IMR-90 (cell line): ENCODE data around the gene FXR2. TPM values are rescaled to one million over a fixed set of nuclear protein-coding genes. Genes with fewer than 3 reads are reported as not detected.

Experiments
- ATAC-seq: fragments of 200-7000 bp; cut with Tn5 transposase; 2 replicates; pipeline ENCODE4 v1.9.1; 2020; ENCODE audit warnings: low read depth, mild to moderate bottlenecking, moderate library complexity
- BruUV-seq: library from RNA; stranded (reverse); fragments of 400-500 nt; replicated peaks from 2 replicates; lab custom pipeline; 2021; lab: Mats Ljungman, UMichigan
- CTCF ChIA-PET: fragments of 300-600 bp; formaldehyde crosslinking; extraction: SDS; loops from one replicate; lab custom pipeline; 2021; ENCODE audit warnings: antibody characterized with exemption; lab: Yijun Ruan, JAX
- POLR2A ChIA-PET: fragments of 300-600 bp; sonication (Branson Sonifier 250); formaldehyde crosslinking; loops from one replicate; lab custom pipeline; 2022; ENCODE audit warnings: antibody characterized with exemption; ENCODE audit not compliant: unreplicated experiment; lab: Charles Lee
- DNase-seq: peaks from one replicate; pipeline ENCODE4 v3.0.0; 2013
- H2AFZ ChIP-seq: replicated peaks from 2 replicates; pipeline ENCODE3; 2013; ENCODE audit warnings: low read length, mild to moderate bottlenecking; ENCODE audit not compliant: poor library complexity
- H2AK5ac ChIP-seq: 2 replicates; pipeline ENCODE4 v1.6.1; 2013; ENCODE audit warnings: low read depth, low read length, inconsistent platforms
- H2AK9ac ChIP-seq: replicated peaks from 2 replicates; pipeline ENCODE3; 2013; ENCODE audit warnings: mild to moderate bottlenecking, low read depth, low read length, moderate library complexity; ENCODE audit not compliant: poor library complexity
- H2BK120ac ChIP-seq: 2 replicates; pipeline ENCODE4 v1.6.1; 2013; ENCODE audit warnings: low read depth, low read length, inconsistent platforms
- H2BK15ac ChIP-seq: 3 replicates; pipeline ENCODE4 v1.6.1; 2013; ENCODE audit warnings: low read depth, low read length, inconsistent platforms
- H2BK20ac ChIP-seq: 2 replicates; pipeline ENCODE4 v1.6.1; 2013; ENCODE audit warnings: low read depth, mild to moderate bottlenecking, inconsistent platforms, low read length, moderate library complexity
- H2BK5ac ChIP-seq: 2 replicates; pipeline ENCODE4 v1.6.1; 2013; ENCODE audit warnings: mild to moderate bottlenecking, low read depth, low read length, inconsistent platforms; ENCODE audit not compliant: poor library complexity, severe bottlenecking
- H3K14ac ChIP-seq: replicated peaks from 2 replicates; pipeline ENCODE4 v1.6.1; 2013; ENCODE audit warnings: low read depth, low read length, inconsistent platforms
- H3K18ac ChIP-seq: 2 replicates; pipeline ENCODE4 v1.6.1; 2013; ENCODE audit warnings: low read depth, low read length, control low read depth
- H3K23ac ChIP-seq: 2 replicates; pipeline ENCODE4 v1.6.1; 2013; ENCODE audit warnings: low read depth, low read length, inconsistent platforms
- H3K27ac ChIP-seq: 2 replicates; pipeline ENCODE4 v1.5.1; 2013; ENCODE audit warnings: mild to moderate bottlenecking, control low read depth, low read length; ENCODE audit not compliant: insufficient read depth
- H3K27me3 ChIP-seq: 2 replicates; pipeline ENCODE4 v1.6.1; 2013; ENCODE audit warnings: low read length; ENCODE audit not compliant: control insufficient read depth, insufficient read depth
- H3K36me3 ChIP-seq: 2 replicates; pipeline ENCODE4 v1.6.1; 2013; ENCODE audit warnings: low read length, mixed read lengths; ENCODE audit not compliant: control insufficient read depth, insufficient read depth
- H3K4ac ChIP-seq: 2 replicates; pipeline ENCODE4 v1.6.1; 2013; ENCODE audit warnings: low read depth, low read length, inconsistent platforms
- H3K4me1 ChIP-seq: 2 replicates; pipeline ENCODE4 v1.6.1; 2013; ENCODE audit warnings: low read length, mixed read lengths; ENCODE audit not compliant: control insufficient read depth, insufficient read depth
- H3K4me2 ChIP-seq: 2 replicates; pipeline ENCODE4 v1.6.1; 2013; ENCODE audit warnings: low read depth, mild to moderate bottlenecking, control low read depth, low read length, moderate library complexity
- H3K4me3 ChIP-seq: 2 replicates; pipeline ENCODE4 v1.5.1; 2013; ENCODE audit warnings: low read depth, mild to moderate bottlenecking, control low read depth, low read length, moderate library complexity; ENCODE audit not compliant: insufficient read depth
- H3K56ac ChIP-seq: 2 replicates; pipeline ENCODE4 v1.6.1; 2013; ENCODE audit warnings: low read length, inconsistent platforms; ENCODE audit not compliant: insufficient read depth; ENCODE audit errors: extremely low read depth
- H3K79me1 ChIP-seq, 2 experiments: 2 replicates each; pipeline ENCODE4 v1.6.1; 2013; ENCODE audit warnings: low read length in 2 of 2, inconsistent platforms in 1 of 2, low read depth in 1 of 2
- H3K9ac ChIP-seq: 2 replicates; pipeline ENCODE4 v1.6.1; 2013; ENCODE audit warnings: low read depth, low read length, control low read depth
- H3K9me1 ChIP-seq: 2 replicates; pipeline ENCODE4 v1.6.1; 2013; ENCODE audit warnings: low read length, inconsistent platforms; ENCODE audit not compliant: insufficient read depth
- H3K9me3 ChIP-seq: 2 replicates; pipeline ENCODE4 v1.6.1; 2013; ENCODE audit warnings: low read length; ENCODE audit not compliant: control insufficient read depth, insufficient read depth
- H4K20me1 ChIP-seq: 2 replicates; pipeline ENCODE4 v1.6.1; 2013; ENCODE audit warnings: low read length, inconsistent platforms; ENCODE audit not compliant: insufficient read depth
- H4K5ac ChIP-seq: 2 replicates; pipeline ENCODE4 v1.6.1; 2013; ENCODE audit warnings: mild to moderate bottlenecking, low read depth, low read length, control low read depth
- H4K8ac ChIP-seq, 2 experiments: 2 replicates each; pipeline ENCODE4 v1.6.1; 2013; ENCODE audit warnings: low read depth in 2 of 2, low read length in 2 of 2, control low read depth in 1 of 2, inconsistent platforms in 1 of 2
- H4K91ac ChIP-seq: 2 replicates; pipeline ENCODE4 v1.6.1; 2013; ENCODE audit warnings: low read depth, low read length, inconsistent platforms; ENCODE audit not compliant: insufficient read depth
- CEBPB ChIP-seq: IDR thresholded peaks from 2 replicates; pipeline ENCODE4 v1.6.1; 2012; ENCODE audit warnings: low read depth, low read length, improper control_type of control experiment
- CHD1 ChIP-seq: IDR thresholded peaks from 2 replicates; pipeline ENCODE4 v1.6.1; 2012; ENCODE audit warnings: low read depth, low read length, improper control_type of control experiment
- CTCF ChIP-seq: conservative IDR thresholded peaks from 2 replicates; pipeline ENCODE4 v1.5.1; 2012; ENCODE audit warnings: mild to moderate bottlenecking, low read depth, low read length, improper control_type of control experiment
- FOS ChIP-seq: fragments of 150-350 bp; IDR thresholded peaks from 2 replicates; pipeline ENCODE4 v1.6.1; 2016; ENCODE audit warnings: low read depth, low read length
- MAFK ChIP-seq: IDR thresholded peaks from 2 replicates; pipeline ENCODE4 v1.6.1; 2012; ENCODE audit warnings: low read depth, low read length, improper control_type of control experiment
- MAZ ChIP-seq: IDR thresholded peaks from 2 replicates; pipeline ENCODE4 v1.6.1; 2012; ENCODE audit warnings: low read depth, mild to moderate bottlenecking, low read length, improper control_type of control experiment, moderate library complexity, borderline replicate concordance
- MXI1 ChIP-seq: IDR thresholded peaks from 2 replicates; pipeline ENCODE4 v1.6.1; 2012; ENCODE audit warnings: low read depth, mild to moderate bottlenecking, low read length, moderate library complexity, borderline replicate concordance
- NFE2L2 ChIP-seq: fragments of 150-350 bp; IDR thresholded peaks from 2 replicates; pipeline ENCODE4 v1.6.1; 2016; ENCODE audit warnings: low read depth, mild to moderate bottlenecking, low read length
- POLR2A ChIP-seq: IDR thresholded peaks from 2 replicates; pipeline ENCODE4 v1.6.1; 2012; ENCODE audit warnings: mild to moderate bottlenecking, low read depth, low read length
- RAD21 ChIP-seq: IDR thresholded peaks from 2 replicates; pipeline ENCODE4 v1.6.1; 2012; ENCODE audit warnings: low read length, improper control_type of control experiment
- RCOR1 ChIP-seq: IDR thresholded peaks from 2 replicates; pipeline ENCODE4 v1.6.1; 2012; ENCODE audit warnings: mild to moderate bottlenecking, low read length, improper control_type of control experiment; ENCODE audit not compliant: insufficient replicate concordance
- RFX5 ChIP-seq: IDR thresholded peaks from 2 replicates; pipeline ENCODE4 v1.8.0; 2012; ENCODE audit warnings: low read depth, mild to moderate bottlenecking, low read length, moderate library complexity
- SMC3 ChIP-seq: fragments of 150-350 bp; IDR thresholded peaks from 2 replicates; pipeline ENCODE4 v1.6.1; 2016; ENCODE audit warnings: low read depth, mild to moderate bottlenecking, antibody characterized with exemption, low read length, moderate library complexity
- USF2 ChIP-seq: fragments of 150-350 bp; IDR thresholded peaks from 2 replicates; pipeline ENCODE4 v1.6.1; 2017; ENCODE audit warnings: mild to moderate bottlenecking, antibody characterized with exemption, low read length, low read depth
- WGBS, 2 experiments: methylation state at CpG; one replicate each; pipeline versions ENCODE4 v1.1.5 to v1.1.7; 2013; ENCODE audit warnings: missing lambda C conversion rate in 2 of 2; ENCODE audit not compliant: insufficient read length in 1 of 2; ENCODE audit errors: extremely low coverage in 2 of 2; 5-methylcytosine and 5-hydroxymethylcytosine counted together
- dilution Hi-C: fragments of 300-500 bp; cut with HindIII; formaldehyde crosslinking; loops from one replicate; pipeline ENCODE4 v1.14.3; 2018; ENCODE audit warnings: low sequenced_read_pairs; ENCODE audit not compliant: unreplicated experiment
- in situ Hi-C: fragments of 300-500 bp; cut with MboI; formaldehyde crosslinking; loops from 3 replicates; pipeline ENCODE4 v1.14.3; 2019; ENCODE audit warnings: low sequenced_read_pairs, inconsistent platforms, mixed read lengths
- intact Hi-C: fragments of 100-400 bp; cut with micrococcal nuclease; formaldehyde crosslinking; loops from 2 replicates; pipeline ENCODE4 v1.10.0; 2022
- polyA plus RNA-seq, 3 experiments: library from polyadenylated mRNA; depleted of rRNA; stranded (reverse); fragments of >200 nt; gene quantifications; 2 replicates each; pipeline ENCODE4 v1.2.3, GENCODE V29; 2012; ENCODE audit warnings: low replicate concordance in 1 of 3
- total RNA-seq: library from RNA; depleted of rRNA; stranded (reverse); fragments of >200 nt; gene quantifications from 2 replicates; pipeline ENCODE4 v1.2.3, GENCODE V29; 2012

The FXR2 gene
- total and polyA plus RNA-seq, 2 of the 4 experiments (the other 2 are of a cell fraction), result 39.1 to 55.9 TPM

GRCh38 chr17:7561589-7562207 is 53.0 kb downstream of the FXR2 start, which contains the start of gene SENP3:
Gene SENP3 (plus strand): TSS chr17:7561919. CDS start chr17:7563077, 1,158 bp downstream.
- WGBS, 2 experiments, result 0% methylated on average over 45 of the region's 82 CpGs; no CpG with 5 or more reads in 1 of the 2 experiments
- H3K4me2 ChIP-seq, result peak within 1 kb of the TSS; percentile 98
- peak within 1 kb of the TSS; percentile 79 for H3K4ac ChIP-seq
- POLR2A ChIA-PET, result interaction anchor here (1.1 kb wide), 1 partner anchor 22 kb away, joined by 3 read pairs; no protein-coding TSS in a partner anchor
- peak within 1 kb of the TSS; percentile 51; the same call in 1 of the 3 replicates for H2BK15ac ChIP-seq
- no peaks in the 10 kb centered on the region for H3K9me3 ChIP-seq
- H3K18ac ChIP-seq, result no peak within 1 kb of the TSS
- intact Hi-C loops (loop anchor here (1.0 to 10.0 kb wide), 8 partner anchors 47 to 517 kb away; partner anchors contain the start of genes KCTD11, NEURL4, POLR2A and SLC16A11), in situ Hi-C loops (no loop called here), dilution Hi-C loops (no loop called here)
- H4K20me1 ChIP-seq, result no peaks in the 10 kb centered on the region
- H2AK9ac ChIP-seq, result peak within 1 kb of the TSS; percentile 100
- peak within 1 kb of the TSS; percentile 68; the same call in 1 of the 2 replicates for H3K56ac ChIP-seq
- peak within 1 kb of the TSS; percentile 98 for H2AK5ac ChIP-seq
- H3K9ac ChIP-seq, result peak within 1 kb of the TSS; percentile 75
- H2BK5ac ChIP-seq, result peak within 1 kb of the TSS; percentile 61
- no peak within 1 kb of the TSS for H2BK120ac ChIP-seq
- peak within 1 kb of the TSS; percentile 39; the same call in 1 of the 2 replicates for H3K23ac ChIP-seq
- no peak within 1 kb of the TSS for H2BK20ac ChIP-seq
- H4K8ac ChIP-seq, result peak within 1 kb of the TSS; percentile 73 to 91
- peak within 1 kb of the TSS; percentile 19 for H4K5ac ChIP-seq
- peak within 1 kb of the TSS; percentile 99 for H2AFZ ChIP-seq
- no peaks in the 10 kb centered on the region for H3K9me1 ChIP-seq
- H3K14ac ChIP-seq, result peak within 1 kb of the TSS; percentile 70; the same call in 1 of the 2 replicates
- H3K27ac ChIP-seq, result peak within 1 kb of the TSS; percentile 84
- peaks cover 25 to 30% of the 10 kb centered on the region in 2 experiments for H3K79me1 ChIP-seq
- no TSS peak for BruUV-seq
- peaks cover 9% of the 10 kb centered on the region for H3K4me1 ChIP-seq
- ATAC-seq, result peak; percentile 90
- H3K36me3 ChIP-seq, result peaks cover 20% of the 10 kb centered on the region
- peak; percentile 88 for DNase-seq
- no peaks in the 10 kb centered on the region for H3K27me3 ChIP-seq
- peak within 1 kb of the TSS; percentile 54 for H4K91ac ChIP-seq
- H3K4me3 ChIP-seq, result peak within 1 kb of the TSS; percentile 79
- CTCF ChIA-PET, result interaction anchor here (1.1 to 2.8 kb wide), 6 partner anchors 10 to 206 kb away, joined by 3 to 24 read pairs (median 10); partner anchors contain the start of gene TMEM95
- TF ChIP-seq MAZ, result peak; percentile 82; the same call in 1 of the 2 replicates
- TF ChIP-seq USF2, result peak; percentile 47; the same call in 1 of the 2 replicates
- no peak for TF ChIP-seq NFE2L2
- TF ChIP-seq CHD1, result no peak
- TF ChIP-seq RFX5, result no peak
- TF ChIP-seq RAD21, result no peak
- no peak for TF ChIP-seq MAFK
- TF ChIP-seq SMC3, result no peak
- TF ChIP-seq POLR2A, result no peak
- peak; percentile 82; the same call in 1 of the 2 replicates for TF ChIP-seq MXI1
- no peak for TF ChIP-seq FOS
- no peak for TF ChIP-seq RCOR1
- TF ChIP-seq CTCF, result no peak
- TF ChIP-seq CEBPB, result no peak
